K562 (cell line): Measurements from ENCODE around the gene INSM2. TPM values are rescaled to one million over a fixed set of nuclear protein-coding genes. Genes with fewer than 3 reads are reported as not detected.

Experiments
- ATAC-seq: fragments of 200-7000 bp; cut with Tn5 transposase; 3 replicates; pipeline ENCODE4 v1.9.1; 2020; ENCODE audit warnings: moderate library complexity
- BruUV-seq: library from RNA; stranded (reverse); fragments of 400-500 nt; replicated peaks from 2 replicates; lab custom pipeline; 2021; lab: Mats Ljungman, UMichigan
- CTCF ChIA-PET: fragments of 300-600 bp; formaldehyde crosslinking; extraction: SDS; loops from one replicate; lab custom pipeline; 2021; ENCODE audit warnings: low intra/inter-chr PET ratio; lab: Yijun Ruan, JAX
- POLR2A ChIA-PET: fragments of 300-600, 350-650 bp; sonication (Branson Sonifier 250); formaldehyde crosslinking; extraction: SDS; loops from one replicate; lab custom pipeline; 2021; ENCODE audit warnings: antibody characterized with exemption, inconsistent platforms; lab: Yijun Ruan, JAX
- DNase-seq, 4 experiments: peaks; one replicate each; pipeline versions ENCODE4 v3.0.0 to v3.0.0-alpha.2; 2011 to 2018; ENCODE audit warnings: low spot score in 3 of 4, mixed read lengths in 3 of 4; ENCODE audit errors: extremely low read depth in 1 of 4
- FAIRE-seq: peaks from 2 replicates; lab custom pipeline; 2011; peaks lifted over from hg19 to GRCh38; lab: Jason Lieb, UNC
- H2AFZ ChIP-seq: 2 replicates; pipeline ENCODE4 v1.6.0; 2011; ENCODE audit warnings: low read depth, low read length, control low read depth, inconsistent platforms
- H3K27ac ChIP-seq: fragments of 200-600 bp; 3 replicates; pipeline ENCODE4 v1.8.0; 2011; ENCODE audit warnings: low read depth, mild to moderate bottlenecking, control low read depth, inconsistent platforms, low read length, moderate library complexity, mixed read lengths; ENCODE audit errors: extremely low read depth
- H3K27me3 ChIP-seq, 2 experiments: fragments of 300-600 bp in 1 of 2; 2 replicates in 1 of 2; 3 replicates in 1 of 2; pipeline versions ENCODE4 v1.6.0 to v1.8.0; 2011; ENCODE audit warnings: inconsistent platforms in 2 of 2, low read length in 2 of 2, mild to moderate bottlenecking in 1 of 2, mixed read lengths in 1 of 2, moderate library complexity in 1 of 2; ENCODE audit not compliant: control insufficient read depth in 2 of 2, insufficient read depth in 2 of 2
- H3K36me3 ChIP-seq: fragments of 300-600 bp; 3 replicates; pipeline ENCODE4 v1.8.0; 2011; ENCODE audit warnings: mild to moderate bottlenecking, low read length, inconsistent platforms; ENCODE audit not compliant: control insufficient read depth, insufficient read depth
- H3K4me1 ChIP-seq, 2 experiments: fragments of 200-600 bp in 1 of 2; replicated peaks in 1 of 2; 2 replicates in 1 of 2; 3 replicates in 1 of 2; pipeline versions ENCODE4 v1.5.1 to v1.8.0; 2011; ENCODE audit warnings: inconsistent platforms in 2 of 2, low read length in 2 of 2, mild to moderate bottlenecking in 1 of 2, mixed read lengths in 1 of 2, moderate library complexity in 1 of 2; ENCODE audit not compliant: control insufficient read depth in 2 of 2, insufficient read depth in 2 of 2
- H3K4me2 ChIP-seq: 2 replicates; pipeline ENCODE4 v1.6.1; 2011; ENCODE audit warnings: low read length, control low read depth, inconsistent platforms, mixed read lengths; ENCODE audit not compliant: insufficient read depth
- H3K4me3 ChIP-seq: fragments of 200-600 bp; sonication (generic), shearing (Covaris generic); 2 replicates; pipeline ENCODE4 v1.5.1; 2016; ENCODE audit warnings: control low read depth, inconsistent platforms
- H3K79me2 ChIP-seq: fragments of 200-600 bp; 3 replicates; pipeline ENCODE4 v1.8.0; 2011; ENCODE audit warnings: low read length, inconsistent platforms; ENCODE audit not compliant: control insufficient read depth, insufficient read depth
- H3K9ac ChIP-seq, 2 experiments: 2 replicates each; pipeline versions ENCODE4 v1.6.0 to v1.6.1; 2011; ENCODE audit warnings: low read depth in 2 of 2, low read length in 2 of 2, control low read depth in 1 of 2, inconsistent platforms in 1 of 2, mild to moderate bottlenecking in 1 of 2, mixed read lengths in 1 of 2; ENCODE audit not compliant: insufficient read depth in 1 of 2
- H3K9me1 ChIP-seq: one replicate; pipeline ENCODE4 v1.6.0; 2011; ENCODE audit warnings: inconsistent platforms, mild to moderate bottlenecking, low read length, moderate library complexity; ENCODE audit not compliant: control insufficient read depth, insufficient read depth
- H3K9me3 ChIP-seq: replicated peaks from 2 replicates; pipeline ENCODE4 v1.5.1; 2011; ENCODE audit warnings: low read depth, low read length, inconsistent platforms; ENCODE audit not compliant: control insufficient read depth, insufficient read depth
- H4K20me1 ChIP-seq: replicated peaks from 2 replicates; pipeline ENCODE4 v1.6.1; 2011; ENCODE audit warnings: low read length, inconsistent platforms, mixed read lengths; ENCODE audit not compliant: control insufficient read depth, insufficient read depth
- AFF4 ChIP-seq: sonication (generic); formaldehyde crosslinking; IDR thresholded peaks from 2 replicates; pipeline ENCODE4 v1.8.0; 2023; ENCODE audit warnings: mild to moderate bottlenecking, missing genetic modification reagents
- CHD1 ChIP-seq: fragments of 200-600 bp; sonication (generic); IDR thresholded peaks from one replicate; pipeline ENCODE4 v1.6.1; 2012; ENCODE audit warnings: mild to moderate bottlenecking, moderate library complexity, low read length, inconsistent platforms
- CLOCK ChIP-seq: fragments of 250-450 bp; sonication (Bioruptor Pico); IDR thresholded peaks from 2 replicates; pipeline ENCODE4 v1.4.0; 2020; ENCODE audit warnings: mild to moderate bottlenecking, moderate library complexity, borderline replicate concordance
- DACH1 ChIP-seq: fragments of 450-650 bp; IDR thresholded peaks from 2 replicates; pipeline ENCODE4 v1.6.1; 2018; ENCODE audit not compliant: partially characterized antibody
- MYBL2 ChIP-seq, 2 experiments: fragments of 450-650 bp in 1 of 2; sonication (generic) in 1 of 2; formaldehyde crosslinking in 1 of 2; IDR thresholded peaks; 2 replicates each; pipeline versions ENCODE4 v1.6.1 to v1.8.1; 2017 to 2022; ENCODE audit warnings: borderline replicate concordance in 1 of 2, inconsistent platforms in 1 of 2, low read depth in 1 of 2, mild to moderate bottlenecking in 1 of 2, missing genetic modification reagents in 1 of 2, moderate library complexity in 1 of 2
- PCBP1 ChIP-seq: fragments of 200-400 bp; formaldehyde crosslinking; IDR thresholded peaks from 2 replicates; pipeline ENCODE4 v1.6.1; 2018; ENCODE audit warnings: mild to moderate bottlenecking, low read depth, low read length; ENCODE audit not compliant: poor library complexity, severe bottlenecking
- TAF9B ChIP-seq: fragments of 450-650 bp; IDR thresholded peaks from 2 replicates; pipeline ENCODE4 v1.6.1; 2018; ENCODE audit warnings: mild to moderate bottlenecking; ENCODE audit not compliant: partially characterized antibody
- TBP ChIP-seq: optimal IDR thresholded peaks from 2 replicates; pipeline ENCODE3; 2011; ENCODE audit warnings: low read depth, low read length, improper control_type of control experiment
- ZNF134 ChIP-seq: fragments of 250-450 bp; sonication (Bioruptor Pico); conservative IDR thresholded peaks from 2 replicates; pipeline ENCODE4 v1.4.0; 2020
- ZNF274 ChIP-seq: IDR thresholded peaks from 2 replicates; pipeline ENCODE4 v1.6.1; 2011; ENCODE audit warnings: low read depth, mild to moderate bottlenecking, low read length, moderate library complexity, borderline replicate concordance
- ZNF707 ChIP-seq: fragments of 250-450 bp; sonication (Bioruptor Pico); conservative IDR thresholded peaks from 2 replicates; pipeline ENCODE4 v1.8.0; 2022; ENCODE audit warnings: inconsistent platforms, mild to moderate bottlenecking, moderate library complexity
- WGBS: fragments of 100-300 bp; shearing (Covaris generic); methylation state at CpG from one replicate; pipeline ENCODE4 v1.1.6; 2016; ENCODE audit warnings: low coverage, mixed read lengths; ENCODE audit not compliant: insufficient coverage; ENCODE audit errors: missing lambda C conversion rate; 5-methylcytosine and 5-hydroxymethylcytosine counted together
- in situ Hi-C: fragments of 300-500 bp; cut with MboI; formaldehyde crosslinking; loops from 4 replicates; pipeline ENCODE4 v1.15.0; 2018; ENCODE audit warnings: inconsistent platforms, mixed read lengths
- intact Hi-C: fragments of 100-400 bp; cut with micrococcal nuclease; formaldehyde crosslinking; loops from 2 replicates; pipeline ENCODE4 v1.14.2; 2022
- polyA plus RNA-seq, 8 experiments: library from polyadenylated mRNA; depleted of rRNA in 4 of 8; stranded (reverse) in 5 of 8; unstranded in 3 of 8; fragments of >200 nt; fragmentation: Nextera tagmentation in 2 of 8; fragmentation: Illumina TruSeq in 1 of 8; extraction: Ambion mirVana in 2 of 8; extraction: Trizol in 1 of 8; gene quantifications; 2 replicates each; pipeline versions ENCODE4 v1.2.1 to v1.2.3, GENCODE V29; 2011 to 2014; ENCODE audit warnings: inconsistent platforms in 1 of 8, missing spikeins in 1 of 8
- total RNA-seq, 7 experiments: library from RNA; depleted of rRNA in 6 of 7; stranded (reverse); fragments of >200 nt in 6 of 7; fragmentation: Illumina TruSeq in 2 of 7; extraction: Trizol in 2 of 7; gene quantifications; 2 replicates each; pipeline versions ENCODE4 v1.2.1 to v1.2.3, GENCODE V29; 2011 to 2021; ENCODE audit warnings: low replicate concordance in 1 of 7

Gene INSM2
- total and polyA plus RNA-seq, 9 of the 15 experiments (the other 6 are each of a cell fraction or from before 2014, with no cell fraction given) = not detected

- TF ChIP-seq TBP (no peak), PCBP1 (no peak), TAF9B (no peak), CLOCK (no peak), DACH1 (no peak), MYBL2 (IDR thresholded peaks at IDR 0.05; ENCODE audit: low read depth) (no peak), MYBL2 (CRISPR knock-in tag; IDR thresholded peaks at IDR 0.05; ENCODE audit: borderline replicate concordance) (no peak), CHD1 (no peak)
These were observed 8.3 kb upstream of the INSM2 start (continued) for GRCh38 chr14:35525695-35526094.

- Histone ChIP-seq H3K9ac (no peak overlapping the region), H4K20me1 (no peaks in the 10 kb centered on the region), H3K27ac (no peak overlapping the region), H3K4me1 (no peaks in the 10 kb centered on the region), H3K9me3 (no peaks in the 10 kb centered on the region), H3K9me1 (no peaks in the 10 kb centered on the region), H3K4me2 (no peak overlapping the region), H3K27me3 (peaks cover 0 to 2% of the 10 kb centered on the region in 2 experiments; a peak in 1 of 5 replicates), H3K4me3 (no peak overlapping the region), H2AFZ (no peak overlapping the region), H3K36me3 (no peaks in the 10 kb centered on the region), H3K79me2 (no peaks in the 10 kb centered on the region)
- TF ChIP-seq ZNF134 (CRISPR knock-in tag) (no peak), ZNF707 (CRISPR knock-in tag) (no peak), AFF4 (CRISPR knock-in tag) (no peak), ZNF274 (no peak)
- POLR2A ChIA-PET = no interaction called here
- no TSS peak for BruUV-seq
- no peak for DNase-seq
- WGBS = 8% methylated on average over 2 of the region's 2 CpGs
- FAIRE-seq = no peak
- no peak for ATAC-seq
- intact Hi-C loops (no loop called here), in situ Hi-C loops (no loop called here)
- CTCF ChIA-PET = interaction anchor here (0.6 kb wide), 1 partner anchor 306 kb away, joined by 4 read pairs; no protein-coding TSS in a partner anchor
These were observed 7.0 kb upstream of the INSM2 start for GRCh38 chr14:35526962-35527361.
